Fibroblast of skin of abdomen (primary cell): Measurements from ENCODE around the gene ID2.
"Not testable (repeated sequence)": the region's sequence is repeated elsewhere in the genome, so short reads cannot be mapped to it uniquely, and the experiment has no call there.

ENCODE experiments used
- DNase-seq: peaks from one replicate; pipeline ENCODE4 v3.0.0-alpha.2; 2013

The ID2 gene

GRCh38 chr2:8685697-8686358 lies 4.0 kb downstream of the ID2 start:
- peak; percentile 59 for DNase-seq

- DNase-seq = no peak
Measured at GRCh38 chr2:8691859-8692437, 10.1 kb downstream of the ID2 start.

- no peak for DNase-seq
Measured at GRCh38 chr2:8692783-8693156, 10.9 kb downstream of the ID2 start.

DNA sequence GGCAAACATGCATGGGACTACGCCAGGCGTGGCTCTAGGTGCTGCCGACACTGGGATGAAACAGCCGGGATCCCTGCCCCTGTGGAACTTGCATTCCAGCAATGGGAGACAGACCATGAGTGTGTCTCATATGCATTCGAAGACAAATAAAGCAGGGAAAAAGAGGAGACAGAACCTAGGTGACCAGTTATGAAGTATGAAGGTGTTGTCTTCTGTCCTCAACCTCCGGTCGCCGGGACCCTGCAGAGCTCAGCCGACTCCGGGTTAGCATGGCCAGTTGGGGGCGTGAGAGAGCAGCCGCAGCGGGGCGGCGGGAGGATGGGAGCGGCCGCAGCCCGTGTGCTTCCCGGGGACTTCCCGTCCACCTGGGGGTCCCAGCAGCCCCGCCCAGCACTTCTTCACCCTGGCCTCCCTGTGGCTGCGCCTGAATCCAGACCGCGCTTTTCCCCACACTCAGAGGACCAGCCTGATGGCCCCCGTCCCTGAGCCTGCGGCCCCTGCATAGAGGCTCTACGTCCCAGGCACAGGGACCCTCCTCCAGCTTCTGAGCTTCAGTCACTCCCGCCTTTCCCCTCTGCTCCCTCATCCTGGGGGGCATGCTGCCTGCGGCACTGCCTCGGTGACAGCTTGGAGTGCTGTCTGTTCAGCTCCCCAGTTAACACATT lies 11.4 kb downstream of the ID2 start:
- DNase-seq = peak; percentile 6

DNA sequence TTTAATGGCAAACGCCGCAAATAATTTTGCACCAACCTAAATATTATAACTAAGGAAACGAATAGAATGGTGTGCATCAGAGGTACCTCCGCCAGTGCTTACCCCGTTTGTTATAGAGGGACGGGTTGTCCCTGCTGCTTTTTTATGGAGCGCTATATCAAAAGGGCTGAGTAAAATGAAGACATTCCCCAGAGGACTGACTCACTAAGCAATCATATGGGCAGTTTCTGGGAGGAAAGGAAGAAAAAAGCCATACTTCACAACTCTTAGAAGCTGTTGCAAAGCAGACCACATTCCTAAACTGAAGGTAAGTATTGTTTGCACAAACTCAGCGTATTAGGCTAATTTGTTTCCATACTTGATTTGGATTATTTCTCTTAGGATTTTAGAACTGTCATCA lies 12.9 kb downstream of the ID2 start:
- DNase-seq = peak; percentile 66

DNA sequence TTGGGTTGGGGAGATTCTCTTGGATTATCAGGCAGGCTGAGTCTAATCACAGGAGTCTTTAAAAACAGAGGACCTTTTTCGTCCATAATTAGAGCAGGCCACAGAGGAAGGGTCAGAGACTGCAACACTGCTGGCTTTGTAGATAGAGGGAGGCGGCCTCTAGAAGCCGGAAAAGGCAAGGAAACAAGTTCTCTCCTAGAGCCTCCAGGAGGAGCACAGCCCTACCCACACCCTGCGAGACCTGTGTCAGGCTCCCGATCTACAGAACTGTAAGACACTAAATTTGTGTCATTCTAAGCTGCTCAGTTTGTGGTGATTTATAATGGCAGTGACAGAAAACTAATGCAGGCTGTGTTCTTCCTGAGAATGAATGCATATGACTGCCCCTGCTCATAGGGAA lies 15.3 kb downstream of the ID2 start:
- DNase-seq = no peak

- no peak for DNase-seq
Measured at GRCh38 chr2:8699839-8700238, 18.0 kb downstream of the ID2 start.

DNA sequence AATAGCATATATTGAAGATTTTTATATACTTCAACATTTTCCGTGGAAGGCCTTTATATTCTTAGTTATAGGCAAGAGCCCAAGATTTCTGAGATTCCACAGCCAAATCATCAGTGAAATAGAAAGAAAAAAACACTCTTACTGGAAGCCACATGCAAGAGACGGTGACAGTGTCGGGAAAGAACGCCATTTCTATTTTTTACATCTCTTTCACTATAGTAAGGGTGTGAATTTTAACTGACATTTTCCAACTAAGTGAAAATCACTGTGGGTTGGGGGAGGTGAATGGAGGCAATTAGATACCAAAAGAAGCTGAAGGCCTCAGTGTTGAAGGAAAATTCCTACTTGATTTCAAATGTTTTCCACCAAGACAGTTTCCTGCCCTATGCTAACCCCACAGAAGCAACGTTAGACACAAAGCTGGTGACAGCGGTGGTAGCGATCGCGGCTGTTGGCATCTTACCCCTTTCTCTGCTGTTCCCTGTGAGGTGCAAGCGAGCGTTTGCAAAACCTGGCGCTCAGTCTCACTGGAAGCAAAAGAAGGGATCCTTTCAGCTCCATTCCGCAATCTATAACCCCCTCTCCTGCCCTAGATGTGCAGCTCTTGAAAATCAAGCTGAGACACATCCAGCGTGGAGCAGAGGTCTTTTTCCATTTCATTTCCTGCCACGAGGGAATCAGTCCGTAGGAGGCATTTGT lies 20.0 kb downstream of the ID2 start:
- DNase-seq = no peak

DNA sequence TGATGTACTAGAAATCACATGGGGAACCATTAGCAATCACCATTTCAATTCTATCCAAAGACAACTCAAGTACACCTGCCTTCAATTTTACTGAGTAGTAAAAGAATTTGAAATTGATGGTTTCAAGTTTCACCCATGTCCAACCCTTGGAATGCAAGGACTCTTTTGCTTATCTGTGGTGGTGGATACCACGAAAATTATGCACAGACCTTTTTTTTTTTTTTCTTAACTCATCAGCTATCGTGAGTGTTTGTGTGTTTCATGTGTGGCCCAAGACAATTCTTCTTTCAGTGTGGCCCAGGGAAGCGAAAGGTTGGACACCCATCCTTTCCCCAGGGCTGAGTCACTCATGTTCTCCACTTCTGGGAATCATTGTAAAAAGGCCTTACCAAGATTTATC lies 23.1 kb downstream of the ID2 start:
- peak; percentile 48 for DNase-seq

DNA sequence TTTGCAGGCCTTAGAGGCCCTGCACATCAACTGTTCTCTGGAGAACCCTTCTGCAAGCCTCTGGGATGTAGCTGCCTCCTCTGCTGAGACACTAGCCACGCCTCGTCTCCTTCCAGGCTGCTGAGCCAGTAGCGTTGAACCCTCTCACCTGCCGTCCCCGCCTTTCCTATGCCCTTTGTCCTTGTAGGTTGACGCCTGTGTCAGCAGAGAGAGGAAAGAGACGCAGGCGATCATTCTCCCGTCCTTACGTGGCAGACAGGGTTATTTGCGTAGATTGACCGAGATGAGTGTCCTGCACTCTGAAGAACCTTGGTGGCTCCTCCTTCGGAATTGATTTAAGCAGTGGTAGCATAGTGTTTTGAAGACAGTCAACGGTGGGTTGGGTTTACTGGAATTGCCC lies 27.8 kb downstream of the ID2 start:
- DNase-seq = no peak

DNA sequence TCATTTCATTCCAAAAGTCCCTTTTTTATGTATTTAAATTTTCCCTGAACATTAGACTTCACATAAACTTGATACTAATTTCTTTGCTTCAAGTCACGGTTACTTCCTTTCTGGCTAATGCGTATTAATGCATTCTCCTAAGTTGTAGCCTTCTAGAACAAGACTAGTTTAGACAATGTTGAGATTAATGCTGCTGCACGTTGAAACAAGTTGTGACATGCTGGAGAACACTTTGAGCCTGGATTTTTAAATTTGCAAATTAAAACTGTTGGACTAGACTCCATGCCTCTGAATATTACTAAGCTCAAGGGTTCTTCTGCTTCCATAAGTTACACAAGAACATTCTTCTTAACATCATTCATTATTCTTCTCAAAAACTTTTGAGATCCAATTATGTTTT lies 29.1 kb downstream of the ID2 start:
- no peak for DNase-seq

- no peak for DNase-seq
Measured at GRCh38 chr2:8714283-8714682, 32.4 kb downstream of the ID2 start.

GRCh38 chr2:8714971-8715370 lies 33.1 kb downstream of the ID2 start:
- DNase-seq = no peak

DNA sequence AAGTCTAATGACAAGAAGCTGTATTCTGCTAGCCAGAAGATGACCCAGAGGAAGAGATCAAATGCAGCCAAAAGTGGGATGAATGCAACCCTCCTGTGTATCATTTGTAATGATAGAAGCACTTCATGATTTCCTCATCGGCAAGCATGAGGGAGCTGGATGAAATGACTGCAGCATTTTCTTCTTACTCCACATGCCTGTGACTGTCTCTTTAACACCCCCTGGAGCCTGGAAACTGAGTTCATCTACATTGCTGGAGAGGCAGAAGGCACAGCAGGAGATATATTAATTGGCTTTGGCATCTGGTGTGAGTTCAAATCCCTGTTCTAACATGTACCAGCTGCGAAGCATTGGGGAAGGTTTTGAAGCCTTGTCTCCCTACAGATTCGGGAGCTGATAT lies 37.7 kb downstream of the ID2 start:
- DNase-seq = peak; percentile 56

DNA sequence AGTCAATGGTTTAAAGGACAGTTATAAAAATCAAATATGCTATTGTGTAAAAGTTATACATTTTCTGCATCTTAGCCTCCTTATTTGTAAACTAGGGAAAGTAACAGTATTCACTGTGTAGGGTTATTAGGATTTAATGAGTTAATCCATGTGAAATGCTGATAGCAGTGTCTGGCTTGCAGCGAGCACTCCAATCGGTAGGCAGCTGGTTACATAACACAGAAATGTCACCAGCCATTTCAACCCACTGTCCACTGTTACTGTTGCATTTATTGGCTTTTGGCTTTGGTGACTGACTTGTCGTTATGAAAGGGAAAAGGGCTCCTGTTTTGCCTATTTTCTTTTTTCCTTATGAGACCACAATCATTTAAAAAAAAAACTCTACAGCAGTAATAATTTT lies 38.9 kb downstream of the ID2 start:
- no peak for DNase-seq

DNA sequence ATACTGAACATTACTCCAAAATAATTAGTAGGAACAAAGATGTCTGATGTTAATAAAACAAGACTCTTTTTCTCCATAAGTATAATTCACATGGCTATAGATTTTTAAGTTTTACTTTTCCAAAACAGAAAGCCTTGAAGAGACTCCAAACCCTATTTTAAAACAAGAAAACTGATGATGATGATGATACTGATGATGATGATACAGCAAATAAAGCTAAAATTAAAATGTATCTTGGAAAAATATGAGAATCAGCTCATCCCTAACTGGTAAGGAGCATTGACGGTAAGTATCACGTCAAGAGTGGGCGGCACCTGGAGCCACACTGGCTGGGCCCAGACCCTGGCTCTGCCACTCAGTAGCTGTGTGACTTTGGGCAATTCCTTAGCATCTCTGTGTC lies 39.6 kb downstream of the ID2 start:
- DNase-seq = no peak

DNA sequence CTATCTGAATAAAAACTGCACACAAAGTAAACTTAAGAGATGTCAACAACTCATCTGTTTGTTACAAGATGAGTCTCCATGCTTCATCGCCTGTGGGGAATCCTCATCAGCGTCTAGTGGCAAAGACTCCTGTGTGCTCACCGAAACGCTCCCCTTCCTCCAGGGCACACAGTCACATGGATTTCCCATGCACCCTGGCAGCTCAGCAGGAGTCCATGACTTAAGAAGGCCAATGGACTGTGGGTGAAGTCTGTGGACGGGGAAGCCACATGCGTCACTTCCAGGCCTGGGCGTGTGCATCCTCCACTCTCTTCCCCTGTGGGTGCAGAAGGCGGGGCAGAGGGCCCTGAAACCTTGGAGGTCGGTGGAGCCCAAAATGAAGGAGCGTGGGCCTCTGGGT lies 41.1 kb downstream of the ID2 start:
- DNase-seq = no peak

- no peak for DNase-seq
Measured at GRCh38 chr2:8725838-8726237, 44.0 kb downstream of the ID2 start.

- DNase-seq = no peak
Measured at GRCh38 chr2:8728305-8729015, 46.6 kb downstream of the ID2 start.

GRCh38 chr2:8729101-8729500 lies 47.2 kb downstream of the ID2 start:
- DNase-seq = not testable (repeated sequence)

GRCh38 chr2:8729939-8730338 lies 48.1 kb downstream of the ID2 start:
- DNase-seq = no peak

GRCh38 chr2:8732601-8733000 lies 50.7 kb downstream of the ID2 start:
- DNase-seq = no peak
